Left renal cortex interstitium (tissue), 4 donors: ENCODE results near the gene NFIC. TPM values are rescaled to one million over a fixed set of nuclear protein-coding genes. Genes with fewer than 3 reads are reported as not detected.
"Not testable (repeated sequence)": the region's sequence is repeated elsewhere in the genome, so short reads cannot be mapped to it uniquely, and the experiment has no call there.

Experiments
- DNase-seq, 4 donors: peaks; one replicate each; pipeline ENCODE4 v3.0.0-alpha.2; 2013; ENCODE audit warnings: low read depth in 4 of 4, low spot score in 2 of 4, missing footprints in 1 of 4
- polyA plus RNA-seq, 4 donors: library from polyadenylated mRNA; unstranded; fragments of 120-200 nt; gene quantifications; one replicate each; pipeline ENCODE4 v1.2.1, GENCODE V29; 2013; ENCODE audit not compliant: insufficient read length in 4 of 4

Gene NFIC
- polyA plus RNA-seq, 4 donors, result 18.7 to 37.9 (median 26.0) TPM

- DNase-seq, result no peak
Measured at GRCh38 chr19:3370728-3371591, 4.6 kb downstream of the NFIC start.

GRCh38 chr19:3372413-3372812 is 6.0 kb downstream of the NFIC start:
- DNase-seq, result no peak

- no peak for DNase-seq
Measured at GRCh38 chr19:3373971-3374368, 7.6 kb downstream of the NFIC start.

GRCh38 chr19:3374369-3375112 is 8.2 kb downstream of the NFIC start:
- no peak for DNase-seq

GRCh38 chr19:3375221-3376090 is 9.1 kb downstream of the NFIC start:
- no peak for DNase-seq

GRCh38 chr19:3376091-3376455 is 9.7 kb downstream of the NFIC start:
- DNase-seq, result not testable (repeated sequence)

- DNase-seq, result no peak
Measured at GRCh38 chr19:3378352-3379150, 12.2 kb downstream of the NFIC start.

GRCh38 chr19:3380829-3381228 is 14.4 kb downstream of the NFIC start:
- DNase-seq, result no peak

GRCh38 chr19:3381701-3382372 is 15.5 kb downstream of the NFIC start:
- no peak for DNase-seq

- DNase-seq, result no peak
Measured at GRCh38 chr19:3382460-3383100, 16.2 kb downstream of the NFIC start.

- DNase-seq, result no peak
Measured at GRCh38 chr19:3383121-3383722, 16.8 kb downstream of the NFIC start.

GRCh38 chr19:3386447-3387234 is 20.3 kb downstream of the NFIC start:
- DNase-seq, result no peak

- no peak for DNase-seq
Measured at GRCh38 chr19:3387645-3388589, 21.5 kb downstream of the NFIC start.

GRCh38 chr19:3389446-3389778 is 23.0 kb downstream of the NFIC start:
- no peak for DNase-seq

GRCh38 chr19:3389876-3390371 is 23.5 kb downstream of the NFIC start:
- no peak for DNase-seq

- DNase-seq, result not testable (repeated sequence)
Measured at GRCh38 chr19:3391911-3392310, 25.5 kb downstream of the NFIC start.

GRCh38 chr19:3392480-3392879 is 26.1 kb downstream of the NFIC start:
- no peak for DNase-seq
